Astrocyte (in vitro differentiated cells and primary cell): ENCODE data around the gene KPNA5. TPM values are rescaled to one million over a fixed set of nuclear protein-coding genes. Genes with fewer than 3 reads are reported as not detected.

Experiments used
- DNase-seq: peaks from one replicate; pipeline ENCODE4 v3.0.0-alpha.2; 2010; ENCODE audit warnings: low read depth
- FAIRE-seq: peaks from 2 replicates; lab custom pipeline; 2011; peaks lifted over from hg19 to GRCh38; lab: Jason Lieb, UNC
- H2AFZ ChIP-seq: 2 replicates; pipeline ENCODE4 v1.6.0; 2012; ENCODE audit warnings: low read depth, low read length, inconsistent platforms
- H3K27ac ChIP-seq: 2 replicates; pipeline ENCODE4 v1.5.1; 2011; ENCODE audit warnings: low read depth, low read length, inconsistent platforms
- H3K27me3 ChIP-seq: 2 replicates; pipeline ENCODE4 v1.6.0; 2011; ENCODE audit warnings: low read length, inconsistent platforms; ENCODE audit not compliant: insufficient read depth
- H3K36me3 ChIP-seq: 2 replicates; pipeline ENCODE4 v1.5.1; 2011; ENCODE audit warnings: low read length, inconsistent platforms; ENCODE audit not compliant: insufficient read depth
- H3K4me1 ChIP-seq: 2 replicates; pipeline ENCODE4 v1.5.1; 2011; ENCODE audit warnings: low read length, inconsistent platforms; ENCODE audit not compliant: insufficient read depth
- H3K4me2 ChIP-seq: 2 replicates; pipeline ENCODE4 v1.6.0; 2012; ENCODE audit warnings: low read length, inconsistent platforms
- H3K4me3 ChIP-seq: 2 replicates; pipeline ENCODE4 v1.5.1; 2011; ENCODE audit warnings: low read depth, mild to moderate bottlenecking, low read length, inconsistent platforms; ENCODE audit not compliant: insufficient read depth
- H3K79me2 ChIP-seq: 2 replicates; pipeline ENCODE4 v1.6.0; 2012; ENCODE audit warnings: mild to moderate bottlenecking, low read length, inconsistent platforms; ENCODE audit not compliant: insufficient read depth
- H3K9ac ChIP-seq: 2 replicates; pipeline ENCODE4 v1.6.0; 2012; ENCODE audit warnings: mild to moderate bottlenecking, low read length, inconsistent platforms
- H3K9me3 ChIP-seq: 2 replicates; pipeline ENCODE4 v1.5.1; 2012; ENCODE audit warnings: low read depth, mild to moderate bottlenecking, low read length, inconsistent platforms; ENCODE audit not compliant: insufficient read depth
- H4K20me1 ChIP-seq: 2 replicates; pipeline ENCODE4 v1.6.0; 2012; ENCODE audit warnings: low read length, inconsistent platforms; ENCODE audit not compliant: insufficient read depth
- H3K27ac Mint-ChIP-seq: one replicate; pipeline ENCODE4 v1.8.0; 2021; ENCODE audit warnings: mild to moderate bottlenecking, mixed read lengths; ENCODE audit not compliant: unreplicated experiment
- H3K27me3 Mint-ChIP-seq: one replicate; pipeline ENCODE4 v1.8.0; 2021; ENCODE audit warnings: low read depth, mixed read lengths; ENCODE audit not compliant: unreplicated experiment
- H3K36me3 Mint-ChIP-seq: one replicate; pipeline ENCODE4 v1.8.0; 2021; ENCODE audit warnings: low read depth, mixed read lengths; ENCODE audit not compliant: unreplicated experiment
- H3K4me1 Mint-ChIP-seq: one replicate; pipeline ENCODE4 v1.8.0; 2021; ENCODE audit warnings: low read depth, mixed read lengths; ENCODE audit not compliant: unreplicated experiment
- H3K4me3 Mint-ChIP-seq: one replicate; pipeline ENCODE4 v1.8.0; 2021; ENCODE audit warnings: mild to moderate bottlenecking, moderate library complexity, mixed read lengths; ENCODE audit not compliant: unreplicated experiment
- H3K9me3 Mint-ChIP-seq: one replicate; pipeline ENCODE4 v1.8.0; 2021; ENCODE audit warnings: mild to moderate bottlenecking, mixed read lengths; ENCODE audit not compliant: unreplicated experiment
- EZH2 ChIP-seq: IDR thresholded peaks from 2 replicates; pipeline ENCODE4 v1.6.1; 2012; ENCODE audit warnings: mild to moderate bottlenecking, low read length, inconsistent platforms; ENCODE audit not compliant: insufficient read depth
- total RNA-seq: library from RNA; stranded (reverse); gene quantifications from 2 replicates; pipeline ENCODE4 v1.2.1, GENCODE V29; 2021
- TF ChIP-seq, protein P1 (sequence below): IDR thresholded peaks from 2 replicates; pipeline ENCODE4 v1.5.1; 2011; ENCODE audit warnings: low read depth, mild to moderate bottlenecking, inconsistent platforms, low read length, moderate library complexity; ENCODE audit not compliant: insufficient read depth

KPNA5 gene
- total RNA-seq, 1 donor from 2014 or later: 14.3 TPM

DNA sequence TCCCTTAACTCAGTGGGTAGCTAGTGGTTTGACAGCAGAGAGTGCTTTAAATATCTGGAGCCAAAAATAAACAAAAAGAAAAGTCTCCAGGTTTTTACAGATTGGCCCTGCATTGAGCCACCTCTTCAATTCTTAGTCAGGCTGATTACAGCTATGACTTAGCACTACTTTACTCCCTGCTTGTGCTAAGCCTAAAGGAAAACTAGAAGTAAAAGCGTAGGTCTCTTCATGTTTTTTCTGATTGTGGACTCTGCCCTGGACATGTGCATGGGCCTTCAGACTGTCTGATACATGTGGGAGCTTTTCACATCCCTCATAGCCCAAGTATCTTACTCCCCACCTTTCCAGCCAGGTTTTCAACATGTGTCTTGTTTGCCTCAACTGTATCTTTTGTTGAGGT, 33.3 kb downstream of the KPNA5 start:
- Histone ChIP-seq H3K9ac (no peak overlapping the region), H3K79me2 (no peaks in the 10 kb centered on the region), H3K4me1 (no peaks in the 10 kb centered on the region), H3K4me3 (no peak overlapping the region), H3K4me2 (no peak overlapping the region), H3K9me3 (no peaks in the 10 kb centered on the region), H3K27ac (no peak overlapping the region), H4K20me1 (no peaks in the 10 kb centered on the region), H2AFZ (no peak overlapping the region), H3K27me3 (no peaks in the 10 kb centered on the region), H3K36me3 (peaks cover 11% of the 10 kb centered on the region)
- no peaks in the 10 kb centered on the region for H3K27me3 Mint-ChIP-seq
- no peak overlapping the region for H3K27ac Mint-ChIP-seq
- no peaks in the 10 kb centered on the region for H3K4me1 Mint-ChIP-seq
- no peak overlapping the region for H3K4me3 Mint-ChIP-seq
- no peaks in the 10 kb centered on the region for H3K9me3 Mint-ChIP-seq
- TF ChIP-seq, protein P1, sequence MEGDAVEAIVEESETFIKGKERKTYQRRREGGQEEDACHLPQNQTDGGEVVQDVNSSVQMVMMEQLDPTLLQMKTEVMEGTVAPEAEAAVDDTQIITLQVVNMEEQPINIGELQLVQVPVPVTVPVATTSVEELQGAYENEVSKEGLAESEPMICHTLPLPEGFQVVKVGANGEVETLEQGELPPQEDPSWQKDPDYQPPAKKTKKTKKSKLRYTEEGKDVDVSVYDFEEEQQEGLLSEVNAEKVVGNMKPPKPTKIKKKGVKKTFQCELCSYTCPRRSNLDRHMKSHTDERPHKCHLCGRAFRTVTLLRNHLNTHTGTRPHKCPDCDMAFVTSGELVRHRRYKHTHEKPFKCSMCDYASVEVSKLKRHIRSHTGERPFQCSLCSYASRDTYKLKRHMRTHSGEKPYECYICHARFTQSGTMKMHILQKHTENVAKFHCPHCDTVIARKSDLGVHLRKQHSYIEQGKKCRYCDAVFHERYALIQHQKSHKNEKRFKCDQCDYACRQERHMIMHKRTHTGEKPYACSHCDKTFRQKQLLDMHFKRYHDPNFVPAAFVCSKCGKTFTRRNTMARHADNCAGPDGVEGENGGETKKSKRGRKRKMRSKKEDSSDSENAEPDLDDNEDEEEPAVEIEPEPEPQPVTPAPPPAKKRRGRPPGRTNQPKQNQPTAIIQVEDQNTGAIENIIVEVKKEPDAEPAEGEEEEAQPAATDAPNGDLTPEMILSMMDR: no peak
- no peak for TF ChIP-seq EZH2
- peaks cover 17% of the 10 kb centered on the region for H3K36me3 Mint-ChIP-seq
- no peak for FAIRE-seq
- DNase-seq: no peak

DNA sequence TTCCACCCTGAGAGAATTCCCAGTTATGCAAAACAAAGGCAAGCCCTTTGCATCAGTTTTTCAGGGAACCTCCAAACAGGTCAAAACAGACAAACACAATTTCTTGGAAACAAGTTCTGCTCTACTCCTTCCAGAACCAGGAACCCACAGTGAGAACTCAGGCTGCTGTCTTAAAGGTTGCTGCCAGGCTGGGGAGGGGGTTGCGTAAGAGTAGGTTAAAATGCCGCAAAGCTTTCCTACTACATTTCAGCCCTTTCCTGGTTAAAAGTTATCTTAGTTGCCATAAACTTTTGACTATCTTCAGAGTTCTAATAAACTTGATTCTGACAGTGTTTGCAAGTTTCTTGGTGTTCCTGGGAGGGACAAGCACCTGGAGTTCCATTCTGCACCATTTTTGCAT, 33.8 kb downstream of the KPNA5 start:
- H4K20me1 ChIP-seq: no peaks in the 10 kb centered on the region
- peaks cover 11% of the 10 kb centered on the region for H3K36me3 ChIP-seq
- FAIRE-seq: no peak
- Mint-ChIP-seq H3K4me1 (no peaks in the 10 kb centered on the region), H3K27ac (no peak overlapping the region), H3K9me3 (no peaks in the 10 kb centered on the region), H3K4me3 (no peak overlapping the region), H3K27me3 (no peaks in the 10 kb centered on the region), H3K36me3 (peaks cover 16% of the 10 kb centered on the region)
- no peak overlapping the region for H2AFZ ChIP-seq
- H3K9ac ChIP-seq: no peak overlapping the region
- no peaks in the 10 kb centered on the region for H3K27me3 ChIP-seq
- no peak overlapping the region for H3K4me3 ChIP-seq
- no peak for TF ChIP-seq EZH2
- TF ChIP-seq, protein P1: no peak
- DNase-seq: no peak
- no peak overlapping the region for H3K4me2 ChIP-seq
- H3K79me2 ChIP-seq: no peaks in the 10 kb centered on the region
- no peaks in the 10 kb centered on the region for H3K4me1 ChIP-seq
- H3K9me3 ChIP-seq: no peaks in the 10 kb centered on the region
- H3K27ac ChIP-seq: no peak overlapping the region

DNA sequence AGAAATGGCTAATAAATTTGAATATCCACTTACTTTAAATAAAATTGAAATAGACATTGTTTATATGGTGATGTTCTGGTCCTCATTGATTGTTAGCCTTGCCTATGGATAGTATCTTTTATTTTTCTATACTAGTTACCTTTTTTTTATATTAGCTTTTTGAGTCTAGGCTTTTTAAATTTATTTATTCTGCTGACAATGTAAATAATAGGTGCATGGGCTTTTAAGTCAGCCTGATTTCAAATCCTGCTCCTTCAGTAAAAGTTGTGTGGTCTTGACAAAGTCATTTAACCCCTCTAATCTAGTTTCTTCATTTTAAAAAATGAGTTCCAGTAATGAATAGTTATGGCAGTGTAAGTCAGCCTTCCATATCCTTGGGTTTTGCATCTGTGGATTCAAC, 45.9 kb downstream of the KPNA5 start:
- H3K4me1 Mint-ChIP-seq: no peaks in the 10 kb centered on the region
- no peak for FAIRE-seq
- no peaks in the 10 kb centered on the region for H3K27me3 ChIP-seq
- no peaks in the 10 kb centered on the region for H3K9me3 Mint-ChIP-seq
- no peak overlapping the region for H3K27ac ChIP-seq
- no peaks in the 10 kb centered on the region for H3K4me1 ChIP-seq
- no peak for DNase-seq
- no peak overlapping the region for H3K4me3 ChIP-seq
- no peak overlapping the region for H3K27ac Mint-ChIP-seq
- no peaks in the 10 kb centered on the region for H4K20me1 ChIP-seq
- no peaks in the 10 kb centered on the region for H3K27me3 Mint-ChIP-seq
- H3K36me3 ChIP-seq: peaks cover 5% of the 10 kb centered on the region
- TF ChIP-seq, protein P1: no peak
- no peak for TF ChIP-seq EZH2
- peaks cover 2% of the 10 kb centered on the region for H3K36me3 Mint-ChIP-seq
- H3K4me2 ChIP-seq: no peak overlapping the region
- H3K9ac ChIP-seq: no peak overlapping the region
- H3K9me3 ChIP-seq: no peaks in the 10 kb centered on the region
- H2AFZ ChIP-seq: no peak overlapping the region
- no peaks in the 10 kb centered on the region for H3K79me2 ChIP-seq
- no peak overlapping the region for H3K4me3 Mint-ChIP-seq
